SK-N-SH (cell line): Measurements from ENCODE around the gene EWSR1. TPM values are rescaled to one million over a fixed set of nuclear protein-coding genes. Genes with fewer than 3 reads are reported as not detected.

ENCODE experiments used
- CTCF ChIA-PET: fragments of 300-600, 350-600 bp; formaldehyde crosslinking; extraction: SDS; loops from one replicate; lab custom pipeline; 2021; lab: Yijun Ruan, JAX
- POLR2A ChIA-PET: fragments of 350-600 bp; sonication (Branson Sonifier 250); formaldehyde crosslinking; extraction: SDS; loops from one replicate; lab custom pipeline; 2020; ENCODE audit warnings: antibody characterized with exemption, inconsistent platforms; lab: Yijun Ruan, JAX
- DNase-seq: peaks from one replicate; pipeline ENCODE4 v3.0.0; 2012
- H2AFZ ChIP-seq: fragments of 200-600 bp; sonication (generic); 2 replicates; pipeline ENCODE4 v1.8.1; 2016; ENCODE audit warnings: antibody characterized with exemption, mild to moderate bottlenecking, low read depth
- H3F3A ChIP-seq: fragments of 200-600 bp; sonication (generic); replicated peaks from 2 replicates; pipeline ENCODE3; 2016; ENCODE audit warnings: antibody characterized with exemption, mild to moderate bottlenecking; ENCODE audit not compliant: insufficient read depth
- H3K27ac ChIP-seq, 2 experiments: fragments of 200-500 bp in 1 of 2; fragments of 200-600 bp in 1 of 2; sonication (Bioruptor generic) in 1 of 2; sonication (generic), shearing (Covaris generic) in 1 of 2; 2 replicates each; pipeline versions ENCODE4 v1.5.1 to v1.6.1; 2014 to 2016; ENCODE audit warnings: low read depth in 2 of 2, inconsistent platforms in 1 of 2, low read length in 1 of 2, mild to moderate bottlenecking in 1 of 2, mixed read lengths in 1 of 2
- H3K27me3 ChIP-seq: fragments of 200-600 bp; sonication (generic), shearing (Covaris generic); 2 replicates; pipeline ENCODE4 v1.6.1; 2016; ENCODE audit warnings: mixed run types; ENCODE audit not compliant: insufficient read depth
- H3K36me3 ChIP-seq, 2 experiments: fragments of 200-500 bp in 1 of 2; fragments of 200-600 bp in 1 of 2; sonication (Bioruptor generic) in 1 of 2; sonication (generic) in 1 of 2; replicated peaks in 1 of 2; 2 replicates each; pipeline versions ENCODE3 to v1.5.1; 2014 to 2016; ENCODE audit warnings: low read length in 1 of 2, mild to moderate bottlenecking in 1 of 2; ENCODE audit not compliant: insufficient read depth in 2 of 2, control insufficient read depth in 1 of 2
- H3K4me1 ChIP-seq, 2 experiments: fragments of 200-500 bp in 1 of 2; fragments of 200-600 bp in 1 of 2; sonication (Bioruptor generic) in 1 of 2; sonication (generic), shearing (Covaris generic) in 1 of 2; 2 replicates each; pipeline versions ENCODE4 v1.5.1 to v1.6.1; 2014 to 2016; ENCODE audit warnings: low read depth in 1 of 2, low read length in 1 of 2, mixed run types in 1 of 2; ENCODE audit not compliant: insufficient read depth in 2 of 2, control insufficient read depth in 1 of 2
- H3K4me2 ChIP-seq: fragments of 200-600 bp; sonication (generic), shearing (Covaris generic); 2 replicates; pipeline ENCODE4 v1.6.1; 2017; ENCODE audit warnings: mixed run types
- H3K4me3 ChIP-seq, 2 experiments: fragments of 200-500 bp in 1 of 2; fragments of 200-600 bp in 1 of 2; sonication (Bioruptor generic) in 1 of 2; sonication (generic), shearing (Covaris generic) in 1 of 2; 2 replicates each; pipeline versions ENCODE4 v1.5.1 to v1.8.1; 2014 to 2016; ENCODE audit warnings: low read depth in 2 of 2, inconsistent platforms in 1 of 2, low read length in 1 of 2, mild to moderate bottlenecking in 1 of 2, mixed read lengths in 1 of 2, moderate library complexity in 1 of 2
- H3K79me2 ChIP-seq: fragments of 200-600 bp; sonication (generic); 2 replicates; pipeline ENCODE4 v1.8.1; 2017; ENCODE audit warnings: mild to moderate bottlenecking; ENCODE audit not compliant: insufficient read depth
- H3K9ac ChIP-seq: fragments of 200-600 bp; sonication (generic); 2 replicates; pipeline ENCODE4 v1.6.1; 2017; ENCODE audit warnings: mixed run types
- H3K9me2 ChIP-seq: fragments of 200-600 bp; sonication (generic); 2 replicates; pipeline ENCODE4 v1.6.1; 2017; ENCODE audit warnings: mixed run types
- H3K9me3 ChIP-seq: fragments of 200-600 bp; sonication (generic); 2 replicates; pipeline ENCODE4 v1.6.1; 2017; ENCODE audit warnings: mixed run types, mild to moderate bottlenecking, moderate library complexity
- H4K20me1 ChIP-seq: fragments of 200-600 bp; sonication (generic); 2 replicates; pipeline ENCODE4 v1.6.1; 2017; ENCODE audit warnings: mild to moderate bottlenecking, mixed run types; ENCODE audit not compliant: insufficient read depth
- CHD2 ChIP-seq: fragments of 150-350 bp; IDR thresholded peaks from 2 replicates; pipeline ENCODE4 v1.6.1; 2018; ENCODE audit warnings: low read length; ENCODE audit not compliant: partially characterized antibody
- ELF1 ChIP-seq: IDR thresholded peaks from 2 replicates; pipeline ENCODE4 v1.4.0; 2012
- EP300 ChIP-seq, 2 experiments: IDR thresholded peaks; 2 replicates each; pipeline versions ENCODE4 v1.4.0 to v1.6.1; 2012; ENCODE audit warnings: borderline replicate concordance in 1 of 2, low read depth in 1 of 2, low read length in 1 of 2
- EZH2phosphoT487 ChIP-seq: fragments of 200-600 bp; sonication (generic); IDR thresholded peaks from 2 replicates; pipeline ENCODE4 v1.6.1; 2017; ENCODE audit warnings: low read depth, mixed run types, mild to moderate bottlenecking, antibody characterized with exemption, moderate library complexity, borderline replicate concordance
- FOSL2 ChIP-seq: IDR thresholded peaks from 2 replicates; pipeline ENCODE4 v1.4.0; 2012; ENCODE audit warnings: low read depth, mild to moderate bottlenecking, moderate library complexity, borderline replicate concordance
- FOXJ3 ChIP-seq: sonication (generic); formaldehyde crosslinking; IDR thresholded peaks from 2 replicates; pipeline ENCODE4 v1.5.1; 2020; ENCODE audit warnings: mild to moderate bottlenecking, missing genetic modification reagents
- FOXM1 ChIP-seq: IDR thresholded peaks from 2 replicates; pipeline ENCODE4 v1.4.0; 2012; ENCODE audit warnings: low read depth, mild to moderate bottlenecking
- GABPA ChIP-seq: IDR thresholded peaks from 2 replicates; pipeline ENCODE4 v1.4.0; 2012; ENCODE audit warnings: low read depth, mild to moderate bottlenecking
- JUND ChIP-seq: IDR thresholded peaks from 2 replicates; pipeline ENCODE4 v1.4.0; 2012
- MEF2A ChIP-seq: IDR thresholded peaks from 2 replicates; pipeline ENCODE4 v1.4.0; 2012; ENCODE audit warnings: low read depth, borderline replicate concordance
- NFIC ChIP-seq: IDR thresholded peaks from 2 replicates; pipeline ENCODE4 v1.4.0; 2012; ENCODE audit warnings: borderline replicate concordance
- NRF1 ChIP-seq: IDR thresholded peaks from 2 replicates; pipeline ENCODE4 v1.6.1; 2012; ENCODE audit warnings: low read depth, mild to moderate bottlenecking, low read length
- PBX3 ChIP-seq: IDR thresholded peaks from 2 replicates; pipeline ENCODE4; 2012
- RAD21 ChIP-seq: IDR thresholded peaks from 2 replicates; pipeline ENCODE4 v1.6.1; 2012; ENCODE audit warnings: mild to moderate bottlenecking, low read length
- REST ChIP-seq: IDR thresholded peaks from 2 replicates; pipeline ENCODE4 v1.6.1; 2012; ENCODE audit warnings: mild to moderate bottlenecking, low read depth, low read length, moderate library complexity
- RXRA ChIP-seq: IDR thresholded peaks from 2 replicates; pipeline ENCODE4 v1.4.0; 2012; ENCODE audit warnings: low read depth, mild to moderate bottlenecking, borderline replicate concordance
- SIN3A ChIP-seq: IDR thresholded peaks from 2 replicates; pipeline ENCODE4 v1.6.1; 2012; ENCODE audit warnings: low read depth, mild to moderate bottlenecking, low read length, moderate library complexity, borderline replicate concordance
- USF1 ChIP-seq: IDR thresholded peaks from 2 replicates; pipeline ENCODE4 v1.4.0; 2012; ENCODE audit warnings: low read depth, borderline replicate concordance
- ZBTB33 ChIP-seq: IDR thresholded peaks from 2 replicates; pipeline ENCODE4 v1.4.0; 2012; ENCODE audit warnings: low read depth, borderline replicate concordance
- WGBS: methylation state at CpG from one replicate; pipeline ENCODE4 v1.1.6; 2017; ENCODE audit warnings: low lambda C conversion rate; 5-methylcytosine and 5-hydroxymethylcytosine counted together
- polyA plus RNA-seq, 3 experiments: library from polyadenylated mRNA; depleted of rRNA; stranded (reverse); fragments of >200 nt; gene quantifications; 2 replicates each; pipeline ENCODE4 v1.2.3, GENCODE V29; 2012

The EWSR1 gene
- polyA plus RNA-seq, 1 of the 3 experiments (the other 2 are of a cell fraction) = 173 TPM

- H3K9me2 ChIP-seq = no peaks in the 10 kb centered on the region
- ChIA-PET POLR2A (interaction anchor here (1.2 kb wide), 1 partner anchor 10 kb away, joined by 3 read pairs; no protein-coding TSS in a partner anchor), CTCF (interaction anchor here (0.9 to 3.5 kb wide), 3 partner anchors 14 to 86 kb away, joined by 4 to 19 read pairs (median 4); no protein-coding TSS in a partner anchor)
- H4K20me1 ChIP-seq = peaks cover 91% of the 10 kb centered on the region
- H3K4me3 ChIP-seq = no peak overlapping the region
- peaks cover 25 to 26% of the 10 kb centered on the region in 2 experiments for H3K4me1 ChIP-seq
- DNase-seq = no peak
- WGBS = 98% methylated on average over 2 of the region's 2 CpGs
- H3F3A ChIP-seq = peaks cover 9% of the 10 kb centered on the region
- no peaks in the 10 kb centered on the region for H3K9me3 ChIP-seq
- no peak for TF ChIP-seq RAD21
- no peak for TF ChIP-seq EP300 (IDR thresholded peaks at IDR 0.05; ENCODE audit: borderline replicate concordance in 1 of 2, low read depth in 1 of 2, low read length in 1 of 2)
- no peak for TF ChIP-seq FOXM1
- TF ChIP-seq NRF1 = no peak
- TF ChIP-seq GABPA = no peak
- no peak for TF ChIP-seq EZH2phosphoT487
- no peak for TF ChIP-seq ZBTB33
- no peak for TF ChIP-seq MEF2A
- TF ChIP-seq REST = no peak
- TF ChIP-seq CHD2 = no peak
- TF ChIP-seq USF1 = no peak
- TF ChIP-seq JUND = no peak
- TF ChIP-seq ELF1 = no peak
- no peak for TF ChIP-seq SIN3A
- TF ChIP-seq NFIC = no peak
- no peak for TF ChIP-seq FOXJ3 (CRISPR knock-in tag)
- TF ChIP-seq FOSL2 = no peak
- no peak for TF ChIP-seq PBX3
- no peak for TF ChIP-seq RXRA
- no peak overlapping the region for H3K27ac ChIP-seq
- peaks cover 80 to 81% of the 10 kb centered on the region in 2 experiments for H3K36me3 ChIP-seq
- no peaks in the 10 kb centered on the region for H3K27me3 ChIP-seq
- H3K4me2 ChIP-seq = no peak overlapping the region
- no peak overlapping the region for H3K9ac ChIP-seq
- H3K79me2 ChIP-seq = peaks cover 97% of the 10 kb centered on the region
- H2AFZ ChIP-seq = no peak overlapping the region
Observed at GRCh38 chr22:29272624-29273023, 4.6 kb downstream of the EWSR1 start.
